Activated CD4-positive, alpha-beta T cell treated with anti-CD3 and anti-CD28 coated beads for 1 hour (primary cell): ENCODE results near the gene KPNA5.
"Not testable (repeated sequence)": the region's sequence is repeated elsewhere in the genome, so short reads cannot be mapped to it uniquely, and the experiment has no call there.

Experiments used
- DNase-seq: peaks from one replicate; pipeline ENCODE4 v3.0.0-alpha.2; 2020

The KPNA5 gene

DNA sequence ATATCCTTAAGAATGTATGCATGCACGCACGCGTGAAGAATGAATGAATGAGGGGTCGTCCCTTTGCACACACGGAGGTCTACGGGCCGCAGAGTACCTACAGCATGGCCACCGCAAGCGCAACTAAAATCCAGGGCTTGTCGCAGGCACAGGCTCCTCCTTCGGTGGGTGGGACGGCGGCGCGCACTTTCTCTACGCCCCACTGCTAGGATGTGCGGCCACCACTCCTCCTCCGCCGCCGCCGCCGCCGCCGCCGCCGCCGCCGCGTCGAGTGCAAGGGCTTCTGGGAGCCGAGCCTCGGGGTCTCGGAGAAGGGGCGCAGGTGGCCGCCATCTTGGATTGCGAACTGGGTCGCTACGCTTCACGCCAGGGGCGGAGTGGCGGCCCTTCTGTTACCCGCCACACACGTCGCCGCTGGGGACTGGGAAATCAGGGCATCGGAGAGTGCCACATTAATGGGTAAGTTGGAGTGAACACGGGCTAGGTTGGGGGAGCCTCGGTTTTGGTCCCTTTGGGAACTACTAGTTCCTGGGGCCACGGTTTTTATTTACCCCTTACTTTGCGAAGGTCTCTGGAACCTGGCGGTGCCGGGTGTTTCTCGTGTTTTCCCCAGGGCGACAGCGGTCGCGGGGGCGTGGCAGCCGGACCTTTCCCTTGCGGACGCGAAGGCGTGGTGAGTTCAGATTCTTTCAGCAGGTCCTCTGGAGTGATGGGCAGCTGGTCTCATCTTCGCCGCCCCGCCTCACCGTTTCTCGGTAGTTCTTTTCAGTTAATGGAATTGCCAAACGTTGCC is at the start of gene KPNA5:
Gene KPNA5, plus strand, starts transcription at position 332 of the 793 bp plus-strand sequence. Its CDS starts 124 bp downstream, at position 456.
- DNase-seq, result peak; percentile 83

DNA sequence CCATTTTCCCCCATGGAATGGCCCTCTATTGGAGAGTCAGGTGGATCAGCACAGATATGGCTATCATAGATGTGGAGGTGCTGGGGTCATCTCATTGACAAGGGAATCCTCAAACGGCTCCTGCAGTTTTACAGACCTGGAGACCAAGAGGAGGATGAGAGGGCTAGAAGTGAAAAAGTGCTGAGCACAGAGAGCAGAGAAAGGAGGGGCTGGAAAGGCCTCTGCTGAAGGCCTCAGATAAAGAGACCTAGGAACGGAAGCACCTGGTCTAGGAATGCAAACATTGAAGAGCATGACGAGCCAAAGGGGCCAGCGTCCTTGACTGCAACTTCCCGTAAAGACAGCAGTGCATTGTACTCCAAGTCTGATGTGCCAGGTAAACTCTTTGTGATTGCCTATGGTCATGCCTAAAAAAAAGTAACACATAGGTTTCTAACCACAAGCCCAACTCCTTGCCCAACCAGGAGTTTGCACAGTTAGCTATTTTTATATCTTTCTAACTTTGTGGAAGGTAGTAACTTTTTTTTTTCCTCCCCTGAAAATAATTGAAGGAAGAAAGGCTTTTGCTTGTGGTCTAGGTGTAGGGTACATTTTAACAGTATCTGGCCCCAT is 49.5 kb upstream of the KPNA5 start:
- no peak for DNase-seq

DNA sequence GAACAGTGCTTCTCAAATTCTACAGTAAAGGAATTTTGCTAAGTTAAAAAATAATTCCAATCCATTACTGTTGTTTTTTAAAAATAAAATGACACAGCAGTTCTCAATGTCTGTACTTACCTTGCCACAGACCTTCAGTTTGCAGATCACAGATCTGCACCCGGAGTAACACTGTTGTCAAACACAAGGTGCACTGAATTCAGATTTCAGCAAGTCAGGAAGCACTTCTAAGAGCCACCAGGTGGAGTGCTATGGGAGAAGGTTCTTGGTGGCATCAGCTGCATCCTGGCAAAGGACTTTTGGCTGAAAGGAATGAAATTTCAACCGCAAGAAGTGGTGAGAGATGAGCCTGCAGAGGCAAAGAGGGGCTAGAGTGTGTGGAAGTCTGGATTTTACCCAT is 47.3 kb upstream of the KPNA5 start:
- DNase-seq, result no peak

DNA sequence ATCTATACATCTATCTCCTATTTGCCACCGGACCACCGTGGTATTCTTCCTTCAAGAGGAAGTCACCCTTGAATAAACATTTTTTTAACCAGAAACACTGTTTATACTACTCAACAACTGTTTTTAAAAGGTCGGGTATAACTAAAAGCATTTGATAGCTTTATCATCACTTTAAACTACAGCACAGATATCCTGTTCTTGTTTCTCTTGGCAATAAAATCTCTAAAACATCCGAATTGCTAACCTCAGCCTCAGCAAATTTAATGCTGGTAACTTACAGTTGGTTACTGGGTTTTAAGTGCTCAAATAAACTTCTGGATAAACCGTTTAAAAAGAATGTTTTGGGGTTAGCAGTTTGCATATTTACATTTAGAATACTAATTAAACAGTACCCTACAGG is 32.9 kb upstream of the KPNA5 start:
- DNase-seq, result no peak

DNA sequence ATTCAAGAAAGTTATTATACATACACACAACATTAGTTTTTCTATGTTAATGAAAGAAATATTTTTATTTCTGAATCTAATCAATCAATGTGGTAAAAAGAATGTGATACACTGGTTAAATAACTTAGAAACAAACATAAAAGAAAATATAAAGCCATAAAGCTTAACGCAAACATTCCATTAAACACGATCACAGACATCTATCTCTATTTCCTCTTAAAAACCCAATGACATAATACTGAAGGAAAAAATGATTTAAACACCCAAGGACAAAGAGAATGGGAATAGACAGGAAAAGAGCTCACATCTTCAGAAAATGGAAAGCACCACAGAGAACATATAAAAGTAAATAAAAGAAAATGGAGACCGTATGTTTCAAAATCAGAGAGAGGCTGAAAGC is 31.9 kb upstream of the KPNA5 start:
- no peak for DNase-seq

DNA sequence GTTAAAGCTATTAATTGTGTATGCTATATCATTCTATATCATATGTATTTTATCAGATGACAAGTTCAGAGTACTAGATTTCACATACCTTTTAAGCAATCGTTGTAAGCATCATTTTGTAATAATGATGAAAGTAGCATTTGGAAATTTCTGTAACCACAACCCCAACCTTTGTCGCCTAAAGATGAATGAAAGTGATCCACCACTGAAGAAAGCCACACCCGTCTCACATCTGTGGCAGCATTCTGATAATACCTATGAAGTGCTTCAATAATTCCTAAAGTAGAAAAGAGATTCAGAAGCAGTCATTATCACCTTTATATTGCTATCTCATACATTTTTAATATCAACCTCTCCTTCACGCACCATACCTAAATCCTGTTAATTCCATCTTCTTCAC is 29.1 kb upstream of the KPNA5 start:
- DNase-seq, result no peak

DNA sequence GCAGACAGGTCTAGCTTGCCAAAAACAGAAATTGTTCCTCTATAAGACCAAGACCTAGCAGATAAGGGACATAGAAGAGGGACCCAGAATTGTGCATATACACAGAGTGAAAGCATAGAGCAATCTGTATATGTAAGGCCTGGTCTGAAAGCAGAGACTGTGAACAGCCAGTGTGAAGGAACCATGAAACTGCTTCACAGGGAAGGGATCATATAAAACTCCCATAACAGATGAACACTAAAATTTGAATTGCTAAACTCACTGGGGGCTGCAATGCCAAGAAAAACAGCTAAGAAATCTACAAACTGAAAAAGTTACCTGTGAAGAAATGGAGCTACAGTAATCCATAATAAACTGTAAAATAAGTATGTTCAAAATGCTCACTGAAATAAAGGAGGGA is 19.4 kb upstream of the KPNA5 start:
- no peak for DNase-seq

DNA sequence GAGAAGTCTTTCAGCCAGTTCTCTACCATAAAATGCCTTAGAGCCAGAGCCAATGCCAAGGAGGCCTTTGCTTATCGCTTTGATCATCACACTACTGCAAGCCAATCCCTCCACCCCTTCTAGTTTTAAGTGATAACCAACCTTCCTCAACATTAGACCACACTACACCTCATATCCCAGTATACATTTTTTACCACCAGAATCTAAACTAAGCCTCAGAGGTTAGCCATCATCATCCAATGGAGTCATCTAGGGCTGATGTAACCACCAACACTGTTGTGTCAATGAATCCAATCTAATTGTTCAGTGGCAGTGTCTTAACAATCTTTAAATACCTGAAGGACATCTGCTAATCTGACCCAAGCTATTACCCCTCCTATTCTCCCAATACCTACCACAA is 18.8 kb upstream of the KPNA5 start:
- DNase-seq, result no peak

DNA sequence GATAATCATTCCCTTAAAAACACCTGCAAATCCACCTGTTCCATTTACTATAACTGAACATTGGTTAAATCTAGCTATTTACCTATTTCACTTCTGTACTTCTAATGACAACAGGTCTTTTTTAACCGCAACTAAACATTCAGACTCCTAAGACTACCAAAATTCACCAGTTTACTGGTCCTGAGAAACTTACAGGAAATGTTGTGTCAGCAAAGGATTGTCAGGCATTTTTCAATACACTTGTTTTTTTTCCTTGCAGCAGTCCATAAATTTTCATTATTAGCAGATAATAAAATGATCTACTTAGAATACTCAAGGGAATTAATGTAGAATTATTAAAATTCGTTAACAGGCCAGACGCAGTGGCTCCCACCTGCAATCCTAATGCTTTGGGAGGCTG is 17.7 kb upstream of the KPNA5 start:
- no peak for DNase-seq

DNA sequence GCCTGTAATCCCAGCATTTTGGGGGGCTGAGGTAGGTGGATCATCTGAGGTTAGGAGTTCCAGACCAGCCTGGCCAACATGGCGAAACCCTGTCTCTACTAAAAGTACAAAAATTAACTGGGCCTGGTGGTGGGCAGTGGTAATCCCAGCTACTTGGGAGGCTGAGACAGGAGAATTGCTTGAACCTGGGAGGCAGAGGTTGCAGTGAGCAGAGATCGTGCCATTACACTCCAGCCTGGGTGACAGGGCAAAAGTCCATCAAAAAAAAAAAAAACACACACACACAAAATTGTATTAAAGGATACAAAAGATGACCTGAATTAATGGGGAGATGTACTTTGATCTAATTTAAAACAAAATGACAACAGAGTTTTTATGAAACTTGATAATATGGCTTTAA is 16.8 kb upstream of the KPNA5 start:
- DNase-seq, result not testable (repeated sequence)

DNA sequence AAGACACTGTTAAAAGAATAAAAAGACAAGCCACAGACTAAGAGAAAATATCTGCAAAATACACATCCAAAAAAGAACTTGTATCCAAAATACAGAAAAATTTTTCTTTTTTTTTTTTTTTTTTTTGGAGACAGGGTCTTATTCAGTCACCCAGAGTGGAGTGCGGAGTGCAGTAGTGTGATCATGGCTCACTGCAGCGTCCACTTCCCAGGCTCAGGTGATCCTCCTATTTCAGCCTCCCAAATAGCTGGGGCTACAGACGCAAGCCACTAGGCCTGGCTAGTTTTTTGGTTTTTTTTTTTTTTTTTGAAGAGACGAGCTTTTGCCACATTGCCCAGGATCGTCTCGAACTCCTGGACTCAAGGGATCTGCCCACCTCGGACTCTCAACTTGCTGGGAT is 15.5 kb upstream of the KPNA5 start:
- DNase-seq, result no peak

DNA sequence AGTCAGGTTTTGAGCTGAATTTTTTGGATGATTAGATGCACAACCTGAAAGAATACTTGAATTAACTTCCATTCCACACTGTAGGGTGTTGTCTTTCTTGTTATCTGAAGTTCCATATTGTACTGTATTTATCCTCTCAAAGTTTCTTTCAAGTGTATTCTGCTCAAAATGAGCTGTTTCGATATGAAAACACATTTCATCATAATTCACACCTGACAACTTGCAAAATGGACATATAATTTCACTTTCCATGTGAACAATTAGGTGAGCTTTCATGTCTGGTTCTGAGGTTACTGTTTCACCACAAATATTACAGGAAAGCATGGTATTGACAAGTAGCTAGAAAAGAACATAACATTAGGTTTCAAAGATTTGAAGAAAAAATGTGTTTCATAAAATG is 14.1 kb upstream of the KPNA5 start:
- DNase-seq, result no peak

DNA sequence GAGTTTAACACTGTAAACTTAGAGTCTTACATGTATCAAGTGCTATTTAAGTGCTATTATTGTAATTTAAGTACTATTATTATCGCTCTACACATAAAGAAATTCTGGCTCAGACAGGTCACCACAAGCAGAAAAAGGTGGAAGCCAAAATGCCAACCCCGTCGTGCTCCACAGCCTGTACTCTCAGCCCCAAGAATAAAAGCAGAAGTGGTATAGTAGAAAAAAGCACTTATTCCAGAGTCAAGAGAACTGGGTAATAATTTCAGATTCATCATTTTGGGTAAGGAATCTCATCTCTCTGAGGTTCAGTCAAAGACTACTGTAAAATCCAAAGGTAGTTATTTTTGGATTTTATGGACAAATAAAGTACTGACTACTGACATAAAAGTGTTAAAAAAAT is 13.4 kb upstream of the KPNA5 start:
- no peak for DNase-seq

DNA sequence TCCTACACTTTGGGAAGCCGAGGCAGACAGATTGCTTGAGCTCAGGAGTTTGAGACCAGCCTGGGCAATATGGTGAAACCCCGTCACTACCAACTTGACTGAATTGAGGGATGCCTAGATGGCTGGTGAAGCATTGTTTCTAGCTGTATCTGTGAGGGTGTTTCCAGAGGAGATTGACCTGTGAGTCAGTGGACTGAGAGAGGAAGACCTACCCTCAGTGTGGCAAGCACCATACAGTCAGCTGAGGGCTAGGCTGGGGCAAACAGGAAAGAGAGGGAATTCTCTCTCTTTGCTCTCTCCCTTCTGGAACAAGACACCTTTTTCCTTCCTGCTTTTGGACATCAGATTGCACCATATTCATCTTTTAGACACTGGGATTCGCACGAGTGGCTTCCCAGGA is 8.7 kb upstream of the KPNA5 start:
- DNase-seq, result no peak

DNA sequence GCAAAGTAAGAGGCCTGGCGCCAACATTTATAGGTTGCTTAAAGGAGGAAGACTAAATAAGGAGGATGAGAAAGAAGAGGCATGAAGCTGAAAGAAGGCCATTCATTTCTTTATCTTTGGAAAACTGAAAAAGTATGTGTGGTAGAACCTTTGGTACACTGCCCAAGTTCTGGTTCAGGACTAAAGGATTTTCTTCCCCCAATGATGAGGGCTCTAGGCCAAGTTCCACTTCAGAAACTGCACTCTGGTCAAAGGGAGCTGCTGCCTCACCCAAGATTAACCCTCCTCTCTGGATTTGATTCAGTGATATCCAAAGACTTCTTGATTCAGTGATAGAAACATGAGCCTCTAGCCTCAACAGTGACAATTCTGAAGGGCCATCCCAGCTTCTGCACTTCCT is 5.0 kb upstream of the KPNA5 start:
- DNase-seq, result no peak

DNA sequence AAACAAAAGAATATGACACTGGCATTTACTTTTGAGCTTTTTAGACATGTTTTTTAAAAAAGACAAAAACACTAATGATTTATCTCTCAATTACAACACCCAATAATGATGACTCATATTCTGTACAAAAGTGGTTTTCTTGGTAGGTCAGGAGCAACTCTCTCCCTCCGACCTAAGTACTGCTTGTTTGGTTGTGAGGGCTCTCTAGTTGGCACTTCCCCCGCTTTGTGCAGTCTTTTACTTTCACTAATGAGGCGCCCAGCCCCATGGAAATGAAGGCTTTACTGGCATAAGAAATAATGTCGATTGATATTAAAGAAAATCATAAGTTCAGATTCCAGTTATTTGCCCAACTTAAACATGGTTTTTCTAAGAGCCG is 1.3 kb downstream of the KPNA5 start:
- no peak for DNase-seq

DNA sequence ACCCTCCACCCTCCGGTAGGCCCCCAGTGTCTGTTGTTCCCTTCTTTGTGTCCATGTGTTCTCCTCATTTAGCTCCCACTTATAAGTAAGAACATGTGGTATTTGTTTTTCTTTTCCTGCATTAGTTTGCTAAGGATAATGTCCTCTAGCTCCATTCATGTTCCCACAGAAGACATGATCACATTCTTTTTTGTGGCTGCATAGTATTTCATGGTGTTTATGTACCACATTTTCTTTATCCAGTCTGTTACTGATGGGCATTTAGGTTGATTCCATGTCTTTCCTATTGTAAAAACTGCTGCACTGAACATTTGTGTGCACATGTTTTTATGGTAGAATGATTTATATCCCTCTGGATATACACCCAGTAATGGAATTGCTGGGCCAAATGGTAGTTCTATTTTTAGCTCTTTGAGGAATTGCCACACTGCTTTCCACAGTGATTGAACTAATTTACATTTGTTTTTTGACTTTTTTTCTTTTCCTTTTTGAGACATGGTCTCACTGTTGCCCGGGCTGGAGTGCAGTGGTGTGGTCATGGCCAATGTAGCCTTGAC is 4.5 kb downstream of the KPNA5 start:
- DNase-seq, result no peak

DNA sequence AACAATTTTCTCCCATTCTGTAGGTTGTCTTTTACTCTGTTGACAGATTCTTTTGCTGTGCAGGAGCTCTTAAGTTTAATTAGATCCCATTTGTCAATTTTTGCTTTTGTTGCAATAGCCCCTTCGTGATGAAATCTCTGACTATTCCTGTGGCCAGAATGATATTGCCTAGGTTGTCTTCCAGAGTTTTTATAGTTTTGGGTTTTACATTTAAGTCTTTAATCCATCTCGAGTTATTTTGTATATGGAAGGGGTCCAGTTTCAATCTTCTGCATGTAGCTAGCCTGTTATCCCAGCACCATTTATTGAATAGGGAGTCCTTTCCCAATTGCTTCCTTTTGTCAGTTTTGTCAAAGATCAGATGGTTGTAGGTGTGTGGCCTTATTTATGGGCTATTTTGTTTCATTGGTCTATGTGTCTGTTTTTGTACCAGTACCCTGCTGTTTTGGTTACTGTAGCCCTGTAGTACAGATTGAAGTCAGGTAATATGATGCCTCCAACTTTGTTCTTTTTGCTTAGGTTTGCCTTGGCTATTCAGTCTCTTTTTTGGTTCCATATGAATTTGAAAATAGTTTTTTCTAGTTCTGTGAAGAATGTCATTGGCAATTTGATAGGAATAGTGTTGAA is 5.6 kb downstream of the KPNA5 start:
- not testable (repeated sequence) for DNase-seq

DNA sequence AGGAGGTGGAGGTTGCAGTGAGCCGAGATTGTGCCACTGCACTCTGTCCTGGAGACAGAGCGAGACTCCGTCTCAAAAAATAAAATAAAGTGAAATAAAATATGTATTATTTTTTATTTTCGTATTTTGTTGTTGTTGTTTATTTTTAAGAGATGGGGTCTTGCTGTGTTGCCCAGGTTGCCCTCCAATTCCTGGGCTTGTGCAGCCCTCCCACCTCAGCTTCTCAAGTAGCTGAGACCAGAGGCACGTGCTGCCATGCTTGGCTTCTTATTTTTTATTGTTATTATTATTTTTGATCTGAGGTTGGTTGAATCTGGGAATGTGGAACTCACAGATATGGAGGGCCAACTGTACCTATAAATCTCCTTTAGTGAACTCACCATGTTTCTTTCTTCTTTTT is 10.1 kb downstream of the KPNA5 start:
- no peak for DNase-seq

DNA sequence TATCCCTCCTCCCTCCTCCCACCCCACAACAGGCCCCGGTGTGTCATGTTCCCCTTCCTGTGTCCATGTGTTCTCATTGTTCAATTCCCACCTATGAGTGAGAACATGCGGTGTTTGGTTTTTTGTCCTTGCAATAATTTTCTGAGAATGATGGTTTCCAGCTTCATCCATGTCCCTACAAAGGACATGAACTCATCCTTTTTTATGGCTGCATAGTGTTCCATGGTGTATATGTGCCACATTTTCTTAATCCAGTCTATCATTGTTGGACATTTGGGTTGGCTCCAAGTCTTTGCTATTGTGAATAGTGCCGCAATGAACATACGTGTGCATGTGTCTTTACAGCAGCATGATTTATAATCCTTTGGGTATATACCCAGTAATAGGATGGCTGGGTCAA is 11.9 kb downstream of the KPNA5 start:
- not testable (repeated sequence) for DNase-seq

DNA sequence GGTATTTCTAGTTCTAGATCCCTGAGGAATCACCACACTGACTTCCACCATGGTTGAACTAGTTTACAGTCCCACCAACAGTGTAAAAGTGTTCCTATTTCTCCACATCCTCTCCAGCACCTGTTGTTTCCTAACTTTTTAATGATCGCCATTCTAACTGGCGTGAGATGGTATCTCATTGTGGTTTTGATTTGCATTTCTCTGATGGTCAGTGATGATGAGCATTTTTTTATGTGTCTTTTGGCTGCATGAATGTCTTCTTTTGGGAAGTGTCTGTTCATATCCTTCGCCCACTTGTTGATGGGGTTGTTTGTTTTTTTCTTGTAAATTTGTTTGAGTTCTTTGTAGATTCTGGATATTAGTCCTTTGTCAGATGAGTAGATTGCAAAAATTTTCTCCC is 12.3 kb downstream of the KPNA5 start:
- not testable (repeated sequence) for DNase-seq

DNA sequence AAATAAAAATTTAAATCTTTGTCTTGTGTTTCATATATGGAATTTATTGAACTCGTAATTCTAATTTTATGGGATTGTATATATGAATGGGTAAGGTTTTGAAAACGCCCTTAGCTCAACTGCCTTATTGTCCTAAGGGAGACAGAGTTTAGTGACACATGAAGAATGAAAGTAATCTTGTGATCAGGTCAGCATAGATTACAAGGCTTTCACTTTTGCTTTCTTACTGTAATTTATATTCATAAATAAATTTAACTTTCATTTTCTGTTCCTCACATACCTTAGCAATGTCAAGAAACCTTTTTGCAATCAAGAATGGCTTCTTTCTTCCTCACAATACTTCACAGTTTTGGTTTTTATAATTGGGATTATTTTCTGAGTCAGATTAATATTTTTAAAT is 14.4 kb downstream of the KPNA5 start:
- no peak for DNase-seq

DNA sequence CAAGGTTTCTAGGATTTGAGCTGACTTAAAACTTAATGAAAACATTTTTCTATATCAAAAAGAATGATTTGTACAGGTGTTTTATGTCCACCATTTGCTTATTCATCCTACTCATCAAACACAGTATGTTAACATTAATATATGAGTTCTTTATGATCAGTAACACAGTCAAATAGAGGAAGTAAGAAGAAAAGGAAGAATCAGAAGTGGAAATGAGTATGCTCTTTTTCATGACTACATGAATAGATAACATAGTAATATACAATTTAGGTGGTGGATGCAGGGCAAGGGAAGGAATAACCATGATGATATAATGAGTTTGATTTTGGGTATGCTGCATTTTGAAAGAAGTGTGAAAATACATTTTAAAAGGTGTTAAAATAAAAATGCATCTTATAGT is 16.5 kb downstream of the KPNA5 start:
- no peak for DNase-seq

DNA sequence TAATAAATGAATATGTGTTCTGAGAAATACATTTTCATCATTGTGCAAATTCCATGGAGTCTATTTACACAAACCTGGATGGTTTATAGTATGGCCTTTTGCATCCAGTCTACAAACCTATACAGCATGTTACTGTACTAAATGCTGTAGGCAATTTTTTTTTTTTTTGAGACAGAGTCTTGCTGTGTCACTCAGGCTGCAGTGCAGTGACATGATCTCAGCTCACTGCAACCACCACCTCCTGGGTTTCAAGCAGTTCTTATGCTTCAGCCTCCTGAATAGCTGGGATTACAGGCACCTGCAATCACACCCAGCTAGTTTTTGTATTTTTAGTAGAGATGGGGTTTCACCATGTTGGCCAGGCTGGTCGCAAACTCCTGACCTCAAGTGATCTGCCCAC is 22.9 kb downstream of the KPNA5 start:
- not testable (repeated sequence) for DNase-seq
